ENCODE data around the gene WDFY3.

Gene WDFY3, protein sequence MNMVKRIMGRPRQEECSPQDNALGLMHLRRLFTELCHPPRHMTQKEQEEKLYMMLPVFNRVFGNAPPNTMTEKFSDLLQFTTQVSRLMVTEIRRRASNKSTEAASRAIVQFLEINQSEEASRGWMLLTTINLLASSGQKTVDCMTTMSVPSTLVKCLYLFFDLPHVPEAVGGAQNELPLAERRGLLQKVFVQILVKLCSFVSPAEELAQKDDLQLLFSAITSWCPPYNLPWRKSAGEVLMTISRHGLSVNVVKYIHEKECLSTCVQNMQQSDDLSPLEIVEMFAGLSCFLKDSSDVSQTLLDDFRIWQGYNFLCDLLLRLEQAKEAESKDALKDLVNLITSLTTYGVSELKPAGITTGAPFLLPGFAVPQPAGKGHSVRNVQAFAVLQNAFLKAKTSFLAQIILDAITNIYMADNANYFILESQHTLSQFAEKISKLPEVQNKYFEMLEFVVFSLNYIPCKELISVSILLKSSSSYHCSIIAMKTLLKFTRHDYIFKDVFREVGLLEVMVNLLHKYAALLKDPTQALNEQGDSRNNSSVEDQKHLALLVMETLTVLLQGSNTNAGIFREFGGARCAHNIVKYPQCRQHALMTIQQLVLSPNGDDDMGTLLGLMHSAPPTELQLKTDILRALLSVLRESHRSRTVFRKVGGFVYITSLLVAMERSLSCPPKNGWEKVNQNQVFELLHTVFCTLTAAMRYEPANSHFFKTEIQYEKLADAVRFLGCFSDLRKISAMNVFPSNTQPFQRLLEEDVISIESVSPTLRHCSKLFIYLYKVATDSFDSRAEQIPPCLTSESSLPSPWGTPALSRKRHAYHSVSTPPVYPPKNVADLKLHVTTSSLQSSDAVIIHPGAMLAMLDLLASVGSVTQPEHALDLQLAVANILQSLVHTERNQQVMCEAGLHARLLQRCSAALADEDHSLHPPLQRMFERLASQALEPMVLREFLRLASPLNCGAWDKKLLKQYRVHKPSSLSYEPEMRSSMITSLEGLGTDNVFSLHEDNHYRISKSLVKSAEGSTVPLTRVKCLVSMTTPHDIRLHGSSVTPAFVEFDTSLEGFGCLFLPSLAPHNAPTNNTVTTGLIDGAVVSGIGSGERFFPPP (N-terminal part only)

GRCh38 chr4:84966382-84967242 is at the start of gene WDFY3:
Gene WDFY3 (minus strand): TSS chr4:84966690. CDS start chr4:84860591, 106,099 bp downstream.
- peaks cover 8% of the 10 kb centered on the region for H3K4me1 Mint-ChIP-seq (ENCODE audit: low read depth)
- DNase-seq (ENCODE audit: low spot score), result no peak
- peaks cover 2% of the 10 kb centered on the region for H3K36me3 Mint-ChIP-seq (ENCODE audit: low read depth)
- peaks cover 33% of the 10 kb centered on the region for H3K27me3 Mint-ChIP-seq (ENCODE audit: low read depth)
- no peak within 1 kb of the TSS for H3K27ac Mint-ChIP-seq
- no peaks in the 10 kb centered on the region for H3K9me3 Mint-ChIP-seq
- peak within 1 kb of the TSS; percentile 75 for H3K4me3 Mint-ChIP-seq

- Mint-ChIP-seq H3K9me3 (no peaks in the 10 kb centered on the region), H3K36me3 (ENCODE audit: low read depth) (no peaks in the 10 kb centered on the region), H3K27ac (no peak overlapping the region), H3K4me1 (ENCODE audit: low read depth) (no peaks in the 10 kb centered on the region), H3K4me3 (no peak overlapping the region), H3K27me3 (ENCODE audit: low read depth) (no peaks in the 10 kb centered on the region)
- DNase-seq (ENCODE audit: low spot score), result no peak
Observed at GRCh38 chr4:85005865-85006377, 39.4 kb upstream of the WDFY3 start.

- DNase-seq (ENCODE audit: low spot score), result no peak
- Mint-ChIP-seq H3K9me3 (no peaks in the 10 kb centered on the region), H3K4me1 (ENCODE audit: low read depth) (no peaks in the 10 kb centered on the region), H3K36me3 (ENCODE audit: low read depth) (no peaks in the 10 kb centered on the region), H3K27ac (no peak overlapping the region), H3K4me3 (no peak overlapping the region), H3K27me3 (ENCODE audit: low read depth) (no peaks in the 10 kb centered on the region)
Observed at GRCh38 chr4:85000343-85000742, 33.9 kb upstream of the WDFY3 start.

- Mint-ChIP-seq H3K27ac (no peak overlapping the region), H3K36me3 (ENCODE audit: low read depth) (no peaks in the 10 kb centered on the region), H3K4me1 (ENCODE audit: low read depth) (no peaks in the 10 kb centered on the region), H3K4me3 (no peak overlapping the region), H3K9me3 (no peaks in the 10 kb centered on the region), H3K27me3 (ENCODE audit: low read depth) (no peaks in the 10 kb centered on the region)
- no peak for DNase-seq (ENCODE audit: low spot score)
Observed at GRCh38 chr4:84995386-84995785, 28.9 kb upstream of the WDFY3 start.

- Mint-ChIP-seq H3K27ac (no peak overlapping the region), H3K9me3 (no peaks in the 10 kb centered on the region), H3K36me3 (ENCODE audit: low read depth) (no peaks in the 10 kb centered on the region), H3K4me1 (ENCODE audit: low read depth) (no peaks in the 10 kb centered on the region), H3K4me3 (no peak overlapping the region), H3K27me3 (ENCODE audit: low read depth) (no peaks in the 10 kb centered on the region)
- DNase-seq (ENCODE audit: low spot score), result no peak
Observed at GRCh38 chr4:84994280-84994679, 27.8 kb upstream of the WDFY3 start.

DNA sequence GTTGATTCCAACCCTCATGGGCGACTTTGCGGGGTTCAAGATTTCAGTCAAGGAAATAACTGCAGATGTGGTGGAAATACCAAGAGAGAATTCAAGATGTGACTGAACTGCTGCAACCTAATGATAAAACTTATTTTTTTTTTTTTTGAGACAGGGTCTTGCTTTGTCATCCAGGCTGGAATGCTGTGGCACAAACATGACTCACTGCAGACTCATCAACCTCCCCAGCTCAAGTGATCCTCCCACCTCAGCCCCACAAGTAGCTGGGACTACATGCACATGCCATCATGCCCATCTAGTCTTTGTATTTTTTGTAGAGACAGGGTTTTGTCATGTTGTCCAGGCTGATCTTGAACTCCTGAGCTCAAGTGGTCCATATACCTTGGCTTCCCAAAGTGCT is 19.5 kb upstream of the WDFY3 start:
- DNase-seq (ENCODE audit: low spot score), result no peak
- peaks cover 2% of the 10 kb centered on the region for H3K9me3 Mint-ChIP-seq
- H3K4me3 Mint-ChIP-seq, result no peak overlapping the region
- no peaks in the 10 kb centered on the region for H3K27me3 Mint-ChIP-seq (ENCODE audit: low read depth)
- no peaks in the 10 kb centered on the region for H3K4me1 Mint-ChIP-seq (ENCODE audit: low read depth)
- no peak overlapping the region for H3K27ac Mint-ChIP-seq
- H3K36me3 Mint-ChIP-seq (ENCODE audit: low read depth), result no peaks in the 10 kb centered on the region

DNA sequence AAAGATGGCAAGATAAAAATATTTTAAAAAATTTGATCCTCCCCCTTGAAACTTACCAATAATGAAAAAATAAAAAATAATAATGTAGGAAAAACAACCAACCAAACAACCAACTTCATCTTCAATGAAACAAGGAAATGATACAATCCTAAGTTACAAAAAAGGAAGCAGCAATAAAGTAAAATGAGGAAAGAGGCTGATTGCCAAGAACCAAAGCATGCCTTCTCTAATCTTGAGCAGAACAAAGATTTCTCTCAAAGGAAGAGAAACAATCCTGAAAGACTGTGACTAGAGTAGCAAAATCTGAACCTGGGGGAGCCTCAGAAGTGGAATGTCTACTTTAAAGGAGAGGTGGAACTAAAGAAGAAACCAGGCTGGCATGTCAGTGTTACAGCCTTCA is 10.9 kb upstream of the WDFY3 start:
- Mint-ChIP-seq H3K27ac (no peak overlapping the region), H3K27me3 (ENCODE audit: low read depth) (no peaks in the 10 kb centered on the region), H3K4me1 (ENCODE audit: low read depth) (no peaks in the 10 kb centered on the region), H3K9me3 (no peaks in the 10 kb centered on the region), H3K4me3 (no peak overlapping the region), H3K36me3 (ENCODE audit: low read depth) (no peaks in the 10 kb centered on the region)
- no peak for DNase-seq (ENCODE audit: low spot score)

DNA sequence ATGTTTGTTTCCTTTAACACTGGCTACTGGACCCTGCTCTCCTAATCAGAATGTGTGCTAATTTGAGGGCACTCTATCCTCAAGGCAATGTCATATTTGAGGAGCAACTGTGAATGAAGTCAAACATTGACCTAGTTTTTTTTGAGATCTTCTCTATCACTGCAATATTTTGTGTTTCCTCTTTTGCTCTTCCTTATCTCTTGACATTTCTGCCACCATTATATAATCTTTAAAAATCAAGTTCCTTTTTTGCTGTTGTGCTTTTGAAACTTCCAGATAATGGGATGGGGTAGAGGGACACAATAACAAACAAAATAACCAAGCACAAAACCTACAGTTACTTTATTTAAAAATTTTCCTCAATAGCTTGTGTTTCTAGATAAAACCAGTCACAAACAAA is 7.4 kb upstream of the WDFY3 start:
- Mint-ChIP-seq H3K4me1 (ENCODE audit: low read depth) (no peaks in the 10 kb centered on the region), H3K9me3 (no peaks in the 10 kb centered on the region), H3K27me3 (ENCODE audit: low read depth) (peaks cover 8% of the 10 kb centered on the region), H3K4me3 (no peak overlapping the region), H3K36me3 (ENCODE audit: low read depth) (no peaks in the 10 kb centered on the region), H3K27ac (no peak overlapping the region)
- DNase-seq (ENCODE audit: low spot score), result no peak

GRCh38 chr4:84971319-84971932 is 4.9 kb upstream of the WDFY3 start:
- DNase-seq (ENCODE audit: low spot score), result no peak
- peaks cover 1% of the 10 kb centered on the region for H3K36me3 Mint-ChIP-seq (ENCODE audit: low read depth)
- peaks cover 22% of the 10 kb centered on the region for H3K27me3 Mint-ChIP-seq (ENCODE audit: low read depth)
- no peaks in the 10 kb centered on the region for H3K9me3 Mint-ChIP-seq
- H3K4me3 Mint-ChIP-seq, result no peak overlapping the region
- H3K4me1 Mint-ChIP-seq (ENCODE audit: low read depth), result peaks cover 8% of the 10 kb centered on the region
- H3K27ac Mint-ChIP-seq, result no peak overlapping the region

GRCh38 chr4:84968925-84969324 is 2.4 kb upstream of the WDFY3 start:
- peaks cover 33% of the 10 kb centered on the region for H3K27me3 Mint-ChIP-seq (ENCODE audit: low read depth)
- no peak for DNase-seq (ENCODE audit: low spot score)

DNA sequence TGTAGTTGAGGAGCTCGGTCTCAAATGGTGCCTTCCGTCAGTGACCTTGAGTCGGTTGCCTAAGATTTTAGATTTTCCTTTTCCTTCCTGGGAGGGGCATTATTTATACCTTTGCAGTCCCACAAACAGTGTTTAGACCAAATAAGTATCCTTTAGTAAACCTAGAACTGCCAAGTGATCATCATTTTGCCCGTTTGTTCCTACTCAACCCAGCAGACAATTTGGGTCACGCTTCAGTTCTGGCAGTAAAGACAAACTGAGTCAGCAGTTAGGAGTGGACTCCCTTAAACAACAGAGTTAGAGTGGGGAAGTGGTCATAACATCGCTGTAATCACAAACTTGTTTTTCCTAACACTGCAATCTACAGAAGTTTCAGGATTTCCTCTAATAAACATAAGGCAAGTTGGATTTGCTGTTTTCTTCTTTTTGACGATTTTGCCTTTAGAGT is 777 bp upstream of the WDFY3 start:
- H3K9me3 Mint-ChIP-seq, result no peaks in the 10 kb centered on the region
- H3K4me3 Mint-ChIP-seq, result peak overlapping the region; percentile 75
- peaks cover 2% of the 10 kb centered on the region for H3K36me3 Mint-ChIP-seq (ENCODE audit: low read depth)
- peaks cover 33% of the 10 kb centered on the region for H3K27me3 Mint-ChIP-seq (ENCODE audit: low read depth)
- H3K4me1 Mint-ChIP-seq (ENCODE audit: low read depth), result peaks cover 8% of the 10 kb centered on the region
- H3K27ac Mint-ChIP-seq, result no peak overlapping the region
- DNase-seq (ENCODE audit: low spot score), result no peak

More at GRCh38 chr4:84968925-84969324, 2.4 kb upstream of the WDFY3 start:
- H3K9me3 Mint-ChIP-seq, result no peaks in the 10 kb centered on the region
- no peak overlapping the region for H3K4me3 Mint-ChIP-seq
- H3K4me1 Mint-ChIP-seq (ENCODE audit: low read depth), result peaks cover 8% of the 10 kb centered on the region
- H3K27ac Mint-ChIP-seq, result no peak overlapping the region
- H3K36me3 Mint-ChIP-seq (ENCODE audit: low read depth), result peaks cover 2% of the 10 kb centered on the region

DNA sequence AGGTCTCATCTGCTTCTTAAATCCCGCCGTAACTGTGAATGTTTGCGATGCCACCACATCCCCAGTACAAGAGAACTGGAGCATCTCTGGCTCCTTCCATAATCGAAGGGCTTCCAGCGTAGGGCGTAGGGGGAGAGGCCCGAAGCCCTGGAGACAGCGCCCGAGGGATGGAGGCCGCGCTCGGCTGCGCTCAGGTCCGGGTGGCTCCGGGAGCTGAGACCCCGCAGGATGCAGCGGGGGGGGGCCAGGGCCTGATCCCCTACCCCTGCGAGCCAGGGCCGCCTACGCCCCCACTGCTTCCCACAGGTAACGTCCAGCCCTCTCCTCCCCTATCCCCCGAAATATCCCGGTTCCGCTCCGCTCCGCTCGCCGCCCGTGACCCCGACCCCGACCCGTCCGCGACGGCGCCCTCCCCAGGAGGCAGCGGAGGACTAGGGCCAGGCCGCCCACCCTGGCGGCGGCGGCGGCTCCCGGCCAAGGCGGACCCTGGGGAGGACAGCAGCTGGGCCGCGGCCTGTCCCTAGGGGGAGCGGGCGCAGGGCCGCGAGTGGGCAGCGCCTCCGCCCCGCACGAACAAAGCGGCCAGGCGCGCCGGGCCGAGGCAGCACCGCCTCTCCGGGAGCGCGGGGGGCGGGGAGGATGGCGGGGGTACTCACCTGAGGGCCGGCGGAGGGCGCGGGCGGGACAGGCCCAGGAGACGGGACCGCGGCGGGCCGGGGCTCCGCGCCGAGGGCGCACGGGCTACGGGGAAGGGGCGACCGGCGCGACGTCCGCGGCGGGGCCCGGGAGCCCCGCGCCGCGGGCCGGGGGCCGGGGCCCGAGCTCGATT is 723 bp downstream of the WDFY3 start:
- Mint-ChIP-seq H3K36me3 (ENCODE audit: low read depth) (peaks cover 2% of the 10 kb centered on the region), H3K27ac (no peak overlapping the region), H3K4me1 (ENCODE audit: low read depth) (peaks cover 8% of the 10 kb centered on the region), H3K4me3 (peak overlapping the region; percentile 43), H3K27me3 (ENCODE audit: low read depth) (peaks cover 33% of the 10 kb centered on the region), H3K9me3 (no peaks in the 10 kb centered on the region)
- no peak for DNase-seq (ENCODE audit: low spot score)
